HS-27A (cell line): ENCODE data around the gene TNFSF9.
"Not testable (repeated sequence)": the region's sequence is repeated elsewhere in the genome, so short reads cannot be mapped to it uniquely, and the experiment has no call there.

Experiments used
- DNase-seq: peaks from one replicate; pipeline ENCODE4 v3.0.0-alpha.2; 2012; ENCODE audit warnings: low read depth, missing footprints

TNFSF9 gene

DNA sequence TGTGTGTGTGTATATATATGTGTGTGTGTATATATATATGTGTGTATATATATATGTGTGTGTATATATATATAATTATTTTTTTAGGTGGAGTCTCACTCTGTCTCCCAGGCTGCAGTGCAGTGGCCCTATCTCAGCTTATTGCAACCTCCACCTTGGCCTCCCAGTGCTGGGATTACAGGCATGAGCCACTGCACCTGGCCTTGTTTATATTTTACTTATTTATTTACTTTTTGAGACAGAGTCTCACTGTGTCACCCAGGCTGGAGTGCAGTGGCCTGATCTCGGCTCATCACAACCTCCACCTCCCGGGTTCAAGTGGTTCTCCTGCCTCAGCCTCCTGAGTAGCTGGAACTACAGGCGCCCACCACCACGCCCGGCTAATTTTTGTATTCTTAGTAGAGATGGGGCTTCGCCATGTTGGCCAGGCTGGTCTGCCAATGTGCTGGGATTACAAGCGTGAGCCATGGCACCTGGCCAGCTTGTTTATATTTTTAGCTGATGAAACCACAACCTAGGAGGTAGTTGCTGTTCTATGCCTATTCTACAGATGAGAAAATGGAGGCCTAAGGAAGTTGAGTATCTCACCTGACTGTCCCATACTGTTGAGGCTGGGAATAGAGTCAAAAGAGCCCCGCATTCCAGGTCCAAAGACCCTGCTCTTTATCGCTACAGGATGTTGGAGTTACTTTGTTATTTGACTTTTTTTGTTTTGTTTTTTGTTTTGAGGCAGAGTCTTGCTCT is 22.6 kb upstream of the TNFSF9 start:
- not testable (repeated sequence) for DNase-seq

DNA sequence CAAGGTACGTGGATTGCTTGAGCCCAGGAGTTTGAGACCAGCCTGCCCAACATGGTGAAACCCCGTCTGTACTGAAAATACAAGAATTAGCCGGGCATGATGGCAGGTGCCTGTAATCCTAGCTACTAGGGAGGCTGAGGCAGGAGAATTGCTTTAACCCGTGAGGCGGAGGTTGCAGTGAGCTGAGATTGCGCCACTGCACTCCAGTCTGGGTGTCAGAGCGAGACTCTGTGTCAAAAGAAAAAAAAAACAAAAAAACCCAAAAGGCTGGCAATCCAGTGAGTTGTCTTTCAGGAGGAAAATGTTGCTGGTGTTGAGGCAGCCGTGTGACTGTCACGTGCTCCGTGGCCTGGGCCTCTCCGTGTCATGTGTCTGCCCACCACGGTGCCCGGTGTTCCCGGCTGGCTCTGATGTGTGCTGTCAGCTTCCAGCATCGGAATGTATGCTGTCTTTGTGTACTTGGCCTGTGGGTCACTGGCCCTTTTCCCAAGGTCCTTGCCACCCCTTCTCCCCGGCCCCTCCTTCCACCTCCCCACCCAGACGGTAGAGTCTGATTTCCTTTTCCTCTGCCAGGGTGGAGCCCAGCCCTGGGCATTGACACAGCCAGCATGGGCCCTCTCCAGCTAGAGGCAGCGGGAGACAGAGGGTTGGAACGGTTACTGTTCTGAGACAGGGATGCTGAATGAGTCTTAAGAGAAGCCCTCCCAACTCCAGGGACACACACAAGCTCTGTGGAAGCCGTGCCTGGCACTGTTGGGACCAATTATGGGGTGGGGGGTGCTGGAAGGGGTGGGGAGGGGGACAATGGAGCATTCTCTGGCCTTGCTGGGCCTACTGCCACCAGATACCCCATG is 21.5 kb upstream of the TNFSF9 start:
- DNase-seq, result no peak

DNA sequence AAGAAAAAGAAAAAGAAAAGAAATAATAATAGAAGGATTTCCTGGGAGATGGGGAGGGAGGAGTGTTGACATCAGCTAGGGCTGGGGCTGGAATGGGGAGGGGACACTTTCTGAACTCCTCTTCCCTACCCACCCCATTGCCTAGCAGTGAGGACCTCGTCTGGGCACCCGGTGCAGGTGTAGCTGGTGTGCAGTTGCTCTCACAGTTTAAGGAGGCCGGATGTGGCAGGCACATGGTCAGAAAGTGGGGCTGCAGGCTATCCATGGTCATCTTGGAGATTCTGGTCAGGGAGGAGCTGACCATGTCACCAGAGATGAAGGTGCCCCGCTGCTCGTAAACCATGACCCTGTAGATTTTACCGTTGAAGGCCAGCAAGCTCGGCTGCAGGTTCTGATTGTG is 20.2 kb upstream of the TNFSF9 start:
- DNase-seq, result no peak

DNA sequence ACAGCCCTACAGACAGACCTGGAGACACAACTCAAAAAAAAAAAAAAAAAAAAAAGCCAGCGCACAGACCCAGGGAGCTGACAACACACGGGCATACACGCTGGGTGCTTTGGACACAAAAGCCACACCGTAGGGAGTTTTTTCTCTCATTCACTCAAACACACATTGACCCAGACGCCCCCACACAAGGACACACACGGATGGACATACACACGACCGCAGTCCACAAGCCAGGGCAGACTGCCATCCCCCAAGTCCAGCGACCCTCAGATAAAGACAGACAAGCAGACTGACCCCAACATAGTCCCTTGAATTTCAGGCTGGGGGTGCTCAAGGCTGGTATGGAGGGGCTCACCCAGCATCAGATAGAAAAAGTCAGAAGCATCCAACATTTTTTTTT is 16.7 kb upstream of the TNFSF9 start:
- no peak for DNase-seq

DNA sequence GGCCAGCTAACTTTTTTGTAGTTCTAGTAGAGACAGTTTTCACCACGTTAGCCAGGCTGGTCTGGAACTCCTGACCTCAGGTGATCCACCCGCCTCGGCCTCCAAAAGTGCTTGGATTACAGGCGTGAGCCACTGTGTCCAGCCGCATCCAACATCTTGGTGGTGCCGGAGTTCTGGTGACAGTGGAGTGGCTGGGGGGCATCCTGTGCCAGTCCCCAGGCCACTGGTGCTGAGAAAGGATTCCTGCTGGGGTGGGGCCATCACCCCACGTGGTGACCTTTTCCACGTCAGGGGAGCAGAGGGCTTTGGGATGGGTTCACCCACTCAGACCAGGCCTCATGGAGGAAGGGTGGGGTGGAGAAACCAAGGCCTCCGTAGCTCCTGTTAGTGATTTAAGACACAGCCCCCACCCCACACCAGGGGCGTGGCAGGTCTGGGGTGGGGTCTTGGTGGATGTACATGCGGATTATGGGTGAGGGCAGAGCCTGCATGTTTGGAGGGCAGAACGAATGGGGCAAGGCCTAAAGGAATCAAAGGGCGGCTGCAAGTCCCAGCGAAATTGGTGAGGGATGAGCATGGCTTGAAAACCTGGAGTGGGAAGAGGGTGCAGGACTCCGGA is 15.8 kb upstream of the TNFSF9 start:
- no peak for DNase-seq

DNA sequence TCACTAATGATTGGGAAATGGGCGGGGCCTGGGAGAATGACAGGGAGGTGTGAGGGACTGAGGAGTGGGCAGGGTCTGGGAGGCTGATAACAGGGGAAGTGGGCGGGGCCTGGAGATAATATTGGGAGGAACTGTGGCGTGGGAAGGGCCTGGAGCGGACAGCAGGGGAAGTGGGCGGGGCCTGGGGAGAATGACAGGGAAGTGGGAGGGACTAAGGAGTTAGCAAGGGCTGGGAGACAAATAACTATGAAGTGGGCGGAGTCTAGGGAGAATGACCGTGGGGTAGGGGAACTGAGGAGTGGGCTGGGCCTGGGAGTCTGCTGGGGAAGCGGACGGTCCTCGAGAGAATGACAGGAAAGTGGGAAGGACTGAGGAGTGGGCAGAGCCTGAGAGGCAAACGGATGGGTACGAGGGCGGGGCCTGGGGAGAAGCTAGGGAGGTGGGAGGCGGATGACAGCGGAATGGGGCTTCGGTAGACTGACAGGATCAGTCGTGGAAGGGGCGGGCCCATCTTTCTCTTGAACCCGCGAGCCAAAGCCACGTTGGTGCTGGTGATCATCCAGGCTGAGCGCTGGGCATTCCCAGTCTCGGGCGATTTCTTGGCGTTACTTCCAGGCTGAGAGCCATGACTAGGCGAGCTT is 14.7 kb upstream of the TNFSF9 start:
- DNase-seq, result peak; percentile 77

DNA sequence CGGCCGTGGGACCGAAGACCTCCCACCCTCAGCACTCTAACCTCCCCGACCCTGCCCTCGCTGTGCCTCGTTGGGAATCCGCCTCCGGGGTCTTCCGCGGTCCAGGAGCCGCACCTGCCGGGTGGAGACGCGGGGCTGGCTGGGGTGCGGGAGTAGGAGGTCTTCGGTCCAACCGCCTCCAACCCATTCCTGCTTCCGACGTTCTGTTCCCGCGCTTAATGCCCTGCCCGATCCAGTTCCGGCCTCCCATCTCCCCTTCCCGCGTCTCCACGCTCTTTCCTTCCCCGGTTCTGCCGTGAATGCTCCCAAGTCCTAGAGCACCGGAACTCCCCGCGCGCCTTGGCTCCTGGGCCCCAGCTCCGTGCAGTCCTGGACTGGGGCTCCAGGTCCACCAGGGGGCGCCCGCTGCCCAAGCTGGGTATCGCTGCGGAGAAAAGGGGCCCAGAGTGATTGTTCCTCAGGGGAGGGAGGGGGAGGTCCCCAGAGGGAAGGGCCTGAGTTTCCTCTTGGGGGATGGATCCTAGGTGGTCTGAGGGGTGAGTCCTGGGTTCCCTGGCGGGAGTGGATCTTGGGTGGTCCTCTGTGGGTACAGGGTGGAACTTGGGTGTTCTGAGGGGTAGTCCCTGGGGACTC is 14.1 kb upstream of the TNFSF9 start:
- DNase-seq, result peak; percentile 43

DNA sequence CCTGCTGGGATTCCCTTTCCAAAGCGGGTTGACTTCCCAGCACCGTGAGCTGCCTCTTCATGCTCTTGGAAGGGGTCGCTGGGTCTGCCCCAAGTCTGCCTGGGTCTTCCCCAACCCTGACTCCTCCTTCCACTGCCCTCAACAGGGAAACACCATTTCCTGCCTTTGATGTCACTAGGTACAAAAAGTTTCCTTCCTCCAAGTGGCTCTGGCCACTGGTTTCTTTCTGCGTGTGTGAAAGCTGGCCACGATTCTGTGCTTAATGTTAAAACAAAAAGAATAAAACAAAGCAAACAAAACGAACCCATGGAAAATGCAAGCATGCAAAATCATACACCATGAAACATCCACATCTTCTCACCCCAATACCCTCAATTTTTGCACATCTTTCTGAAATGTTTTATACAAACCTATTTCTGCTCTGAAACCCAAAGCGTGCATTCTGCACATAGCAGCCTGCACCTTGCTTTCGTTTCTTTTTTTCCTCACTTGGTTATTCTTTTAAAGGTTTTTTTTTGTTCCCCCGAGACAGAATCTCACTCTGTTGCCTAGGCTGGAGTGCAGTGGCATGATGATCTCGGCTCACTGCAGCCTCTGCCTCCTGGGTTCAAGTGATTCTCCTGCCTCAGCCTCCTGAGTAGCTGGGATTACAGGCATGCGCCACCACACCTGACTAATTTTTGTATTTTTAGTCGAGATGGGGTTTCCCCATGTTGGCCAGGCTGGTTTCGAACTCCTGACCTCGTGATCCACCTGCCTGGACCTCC is 12.5 kb upstream of the TNFSF9 start:
- DNase-seq, result no peak

DNA sequence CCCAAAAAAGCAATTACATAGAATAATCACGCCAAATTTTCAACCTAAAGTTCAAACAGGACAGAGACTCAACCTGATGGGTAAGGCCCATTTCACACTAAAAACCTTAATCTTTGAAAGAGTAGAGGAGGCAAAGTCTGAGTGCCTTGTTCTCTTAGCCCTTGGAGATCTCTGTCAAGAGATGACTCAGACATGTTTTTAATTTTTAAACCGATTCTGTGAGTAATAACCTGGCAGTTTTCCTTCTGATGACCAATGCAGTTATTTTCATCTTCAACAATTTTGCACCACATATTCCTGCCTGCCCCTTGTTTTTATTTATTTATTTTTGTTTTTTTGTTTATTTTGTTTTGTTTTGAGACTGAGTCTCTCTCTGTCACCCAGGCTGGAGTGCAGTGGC is 11.5 kb upstream of the TNFSF9 start:
- DNase-seq, result no peak

DNA sequence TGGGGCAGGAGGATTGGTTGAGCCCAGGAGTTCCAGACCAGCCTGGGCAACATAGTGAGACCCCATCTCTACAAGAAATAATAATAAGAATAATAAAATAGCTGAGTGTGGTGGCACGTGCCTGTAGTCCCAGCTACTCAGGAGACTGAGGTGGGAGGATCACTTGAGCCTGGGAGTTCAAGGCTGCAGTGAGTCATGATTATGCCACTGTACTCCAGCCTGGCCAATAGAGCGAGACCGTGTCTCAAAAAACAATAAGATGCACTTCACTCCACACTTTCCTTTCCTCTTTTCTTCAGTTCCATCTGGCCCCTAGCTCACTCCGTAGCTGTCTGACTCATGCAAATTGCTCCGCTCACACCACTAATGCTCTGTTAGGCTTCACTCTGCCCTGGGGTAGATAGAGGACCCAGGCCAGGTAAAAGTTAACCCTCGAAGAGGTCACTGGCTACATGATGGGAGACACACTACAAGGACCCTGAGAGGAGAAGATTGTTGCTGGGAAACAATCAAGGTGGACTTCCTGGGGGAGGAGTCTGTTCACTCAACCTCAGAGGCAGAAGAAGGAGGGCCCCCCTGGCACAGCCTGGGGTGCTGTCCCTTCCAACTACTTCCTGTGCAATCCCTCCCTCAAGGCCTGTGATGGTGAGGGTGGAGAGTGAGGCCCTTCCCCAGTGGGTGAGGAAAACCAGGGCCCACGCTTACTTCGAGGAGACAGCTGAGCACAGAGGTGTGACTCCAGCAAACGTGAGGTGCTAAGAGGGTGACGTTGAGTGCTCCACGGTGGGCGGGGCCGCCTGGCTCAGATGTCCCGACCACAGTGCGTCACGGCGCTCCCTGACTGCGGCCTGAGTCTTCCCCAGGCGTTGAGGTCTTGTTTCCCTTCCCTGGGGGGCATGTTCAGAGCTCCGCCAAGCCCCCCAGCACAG is 8.8 kb upstream of the TNFSF9 start:
- DNase-seq, result no peak

DNA sequence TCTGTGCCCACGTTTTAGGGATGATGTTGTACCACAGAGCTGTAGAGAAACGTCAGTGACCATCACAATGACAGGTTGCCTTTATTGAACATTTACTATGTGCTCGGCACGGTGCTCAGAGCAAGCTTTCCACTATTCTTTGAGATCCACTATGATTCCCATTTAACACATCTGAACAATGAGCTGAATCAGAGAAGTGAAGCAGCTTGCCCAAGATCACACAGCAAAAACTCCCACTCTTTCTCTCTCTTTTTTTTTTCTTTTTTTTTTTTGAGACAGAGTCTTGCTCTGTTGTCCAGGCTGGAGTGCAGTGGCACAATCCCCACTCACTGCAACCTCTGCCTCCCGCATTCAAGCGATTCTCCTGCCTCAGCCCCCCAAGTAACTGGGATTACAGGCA is 8.1 kb upstream of the TNFSF9 start:
- DNase-seq, result no peak

DNA sequence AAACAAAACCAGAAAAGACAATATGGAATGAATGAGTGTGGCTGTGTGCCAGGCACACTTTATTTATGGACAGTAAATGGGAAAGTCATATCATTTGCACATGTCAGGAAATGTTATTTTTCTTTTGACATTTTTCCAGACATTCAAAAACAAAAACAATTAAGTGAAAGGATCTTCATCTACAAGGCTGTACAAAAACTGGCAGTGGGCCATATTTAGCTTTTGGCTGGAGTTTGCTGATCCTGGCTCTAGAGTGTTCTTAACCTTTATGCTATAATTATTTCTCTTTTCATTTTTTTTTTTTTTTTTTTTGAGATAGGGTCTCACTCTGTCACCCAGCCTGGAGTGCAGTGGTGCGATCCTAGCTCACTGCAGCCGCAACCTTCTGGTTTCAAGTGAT is 6.5 kb upstream of the TNFSF9 start:
- DNase-seq, result no peak

DNA sequence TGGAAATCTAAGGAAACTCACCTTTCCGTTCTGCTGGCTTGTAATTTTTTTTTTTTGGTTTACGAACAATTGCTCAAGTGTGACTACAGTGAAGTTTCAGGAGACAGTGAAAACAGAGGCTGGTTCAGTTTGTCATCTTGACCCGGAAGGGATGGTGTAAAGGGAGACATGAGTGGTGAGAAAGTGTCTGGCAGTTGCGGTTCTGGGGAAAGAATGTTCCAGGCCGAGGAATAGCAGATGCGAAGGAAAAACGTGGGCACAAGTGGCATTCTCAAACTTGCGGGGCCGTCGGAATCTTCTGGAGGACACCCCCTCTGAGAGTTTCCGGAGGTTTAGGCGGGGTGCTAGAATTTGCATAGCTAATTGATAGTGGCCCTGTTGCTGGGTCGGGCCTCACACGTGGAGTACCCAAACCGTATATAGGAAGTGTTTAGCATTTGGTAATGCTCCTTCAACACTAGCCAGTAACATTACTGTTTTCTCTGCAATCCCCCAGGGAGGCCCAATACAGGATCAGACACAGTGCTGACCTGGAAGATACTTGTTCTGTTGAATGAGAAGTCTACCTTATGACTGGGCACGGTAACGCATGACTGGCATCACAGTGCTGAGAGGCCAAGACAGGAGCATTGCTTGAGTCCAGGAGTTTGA is 2.8 kb upstream of the TNFSF9 start:
- DNase-seq, result no peak

DNA sequence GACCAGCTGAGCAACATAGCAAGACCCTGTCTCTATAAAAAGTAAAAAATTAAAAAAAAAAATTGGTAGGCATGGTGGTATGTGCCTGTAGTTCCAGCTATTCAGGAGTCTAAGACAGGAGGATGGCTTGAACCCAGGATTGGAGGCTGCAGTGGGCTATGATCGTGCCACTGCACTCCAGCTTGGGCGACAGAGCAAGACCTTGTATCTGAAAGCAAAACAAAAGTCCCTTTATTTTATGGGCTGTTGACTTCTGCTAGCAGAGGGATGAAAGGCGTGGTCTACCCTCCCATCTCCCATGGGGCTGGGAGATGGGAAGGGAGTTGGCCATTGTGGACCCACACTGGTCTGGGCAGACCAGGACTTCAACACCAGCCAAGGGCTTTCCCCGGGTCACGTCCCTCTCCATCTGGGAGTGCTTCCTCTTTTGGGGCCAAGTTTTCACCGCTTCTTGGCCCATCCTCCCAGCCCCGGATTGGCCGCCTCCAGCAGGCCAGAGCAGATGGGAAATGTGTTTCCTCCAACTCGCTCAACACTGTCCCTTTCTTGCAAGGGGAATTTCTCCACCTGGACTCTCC is 2.2 kb upstream of the TNFSF9 start:
- DNase-seq, result no peak

DNA sequence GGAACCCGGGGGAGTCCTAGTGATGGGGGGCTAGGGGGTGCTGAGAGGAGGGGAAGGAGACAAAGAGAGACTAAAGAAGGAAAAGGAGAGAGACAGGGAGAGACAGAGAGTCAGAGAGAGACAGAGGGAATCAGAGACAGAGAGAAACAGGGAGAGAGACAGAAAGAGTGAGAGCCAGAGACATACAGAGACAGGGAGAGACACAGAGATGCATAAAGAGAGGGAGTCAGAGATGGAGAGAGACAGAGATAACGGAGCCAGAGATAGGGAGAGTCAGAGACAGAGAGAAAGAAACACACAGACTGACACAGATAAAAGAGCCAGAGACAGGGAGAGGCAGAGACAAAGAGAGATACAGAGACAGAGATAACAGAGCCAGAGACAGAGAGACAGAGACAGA is 1.5 kb upstream of the TNFSF9 start:
- DNase-seq, result no peak

DNA sequence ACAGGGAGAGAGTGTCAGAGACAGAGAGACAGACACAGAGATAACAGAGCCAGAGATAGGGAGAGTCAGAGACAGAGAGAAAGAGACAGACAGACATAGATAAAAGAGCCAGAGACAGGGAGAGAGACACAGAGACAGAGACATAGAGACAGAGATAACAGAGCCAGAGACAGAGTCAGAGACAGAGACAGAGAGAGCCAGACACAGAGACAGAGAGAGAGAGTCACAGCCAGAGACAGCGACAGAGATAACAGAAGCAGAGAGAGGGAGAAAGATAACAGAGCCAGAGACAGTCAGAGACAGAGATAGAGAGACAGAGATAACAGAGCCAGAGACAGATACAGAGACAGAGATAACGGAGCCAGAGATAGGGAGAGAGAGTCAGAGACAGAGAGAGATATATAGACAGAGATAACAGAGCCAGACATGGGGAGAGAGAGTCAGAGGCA is 865 bp upstream of the TNFSF9 start:
- no peak for DNase-seq

DNA sequence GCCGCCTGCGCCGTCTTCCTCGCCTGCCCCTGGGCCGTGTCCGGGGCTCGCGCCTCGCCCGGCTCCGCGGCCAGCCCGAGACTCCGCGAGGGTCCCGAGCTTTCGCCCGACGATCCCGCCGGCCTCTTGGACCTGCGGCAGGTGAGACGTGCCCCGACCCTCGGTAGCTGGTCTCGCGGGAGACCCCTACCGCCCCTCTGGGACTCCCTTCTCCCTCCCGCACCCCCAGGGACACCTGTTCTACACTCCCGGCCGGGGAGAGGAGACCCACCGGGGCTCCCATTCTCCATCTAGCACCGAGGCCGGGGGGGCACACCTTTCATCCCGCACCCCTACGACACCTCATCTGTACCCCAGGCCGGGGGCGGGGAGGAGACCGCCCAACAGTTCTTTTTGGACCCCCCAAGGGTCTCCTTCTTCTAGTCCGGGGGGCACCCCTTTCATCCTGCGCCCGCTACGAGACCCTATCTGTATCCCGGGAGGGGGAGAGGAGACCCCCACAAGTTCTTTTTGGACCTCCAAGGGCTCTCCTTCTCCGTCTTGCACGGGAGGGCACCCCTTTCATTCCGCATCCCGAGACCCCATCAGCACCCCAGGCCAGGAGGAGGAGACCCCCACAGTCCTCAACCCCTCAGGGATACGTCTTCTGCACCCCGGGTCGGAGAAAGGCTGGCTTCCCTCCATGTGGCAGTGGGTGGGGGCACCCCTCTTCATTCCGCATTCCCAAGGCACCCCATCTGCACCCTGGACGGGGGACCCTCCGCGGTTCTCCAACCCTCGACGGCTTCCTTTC is 533 bp downstream of the TNFSF9 start:
- DNase-seq, result no peak

DNA sequence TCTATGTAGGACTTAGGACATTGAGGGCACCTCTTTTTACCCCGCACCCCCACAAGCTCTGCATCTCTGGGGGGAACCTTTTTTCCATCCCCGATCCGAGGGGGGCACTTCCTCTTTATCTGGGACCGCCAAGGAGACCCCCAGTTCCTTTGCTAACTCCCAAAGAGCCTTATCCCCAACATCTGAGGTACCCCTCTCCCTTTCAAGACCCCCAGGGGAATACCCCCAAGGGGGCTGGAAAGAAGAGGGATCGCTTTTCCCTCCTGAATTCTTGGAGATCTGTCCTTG is 1.1 kb downstream of the TNFSF9 start:
- no peak for DNase-seq
